Vagina (tissue), 2 donors: ENCODE results near the gene ACTR5. TPM values are rescaled to one million over a fixed set of nuclear protein-coding genes. Genes with fewer than 3 reads are reported as not detected.
A peak's percentile ranks its signal among the peaks of the same experiment; 100 is the strongest.

Source experiments
- DNase-seq, 2 donors: peaks; one replicate each; pipeline ENCODE4 v3.0.0-alpha.2; 2017; ENCODE audit errors: extremely low spot score in 2 of 2
- H3K27ac ChIP-seq: fragments of 200-600 bp; sonication (generic); one replicate; pipeline ENCODE4 v1.5.1; 2019
- H3K27me3 ChIP-seq: fragments of 200-600 bp; sonication (generic); one replicate; pipeline ENCODE4 v1.5.1; 2019
- H3K36me3 ChIP-seq, 2 donors: fragments of 200-600 bp; sonication (generic); one replicate each; pipeline ENCODE4 v1.5.1; 2017 to 2019
- H3K4me1 ChIP-seq: fragments of 200-600 bp; sonication (generic); one replicate; pipeline ENCODE4 v1.5.1; 2019
- H3K4me3 ChIP-seq, 2 donors: fragments of 200-600 bp; sonication (generic); 1 replicate in 1 of 2; 2 replicates in 1 of 2; pipeline ENCODE4 v1.5.1; 2016 to 2019
- H3K9me3 ChIP-seq: fragments of 200-600 bp; sonication (generic); one replicate; pipeline ENCODE4 v1.5.1; 2019
- POLR2A ChIP-seq, 2 donors: fragments of 450-650 bp; IDR thresholded peaks; one replicate each; pipeline ENCODE4 v1.6.1; 2017; ENCODE audit warnings: antibody characterized with exemption in 2 of 2, mild to moderate bottlenecking in 2 of 2, moderate library complexity in 2 of 2
- POLR2AphosphoS5 ChIP-seq, 2 donors: sonication (generic); formaldehyde crosslinking; IDR thresholded peaks; one replicate each; pipeline ENCODE4 v1.9.0; 2017; ENCODE audit warnings: antibody characterized with exemption in 2 of 2, mild to moderate bottlenecking in 2 of 2, low read depth in 1 of 2; ENCODE audit not compliant: insufficient read depth in 1 of 2
- intact Hi-C: fragments of 100-400 bp; cut with DNase I; formaldehyde crosslinking; loops from one replicate; pipeline ENCODE4 v1.15.1; 2023
- total RNA-seq: library from RNA; depleted of rRNA; stranded (reverse); fragments of >200 nt; gene quantifications from one replicate; pipeline ENCODE4 v1.2.3, GENCODE V29; 2016
- TF ChIP-seq, protein P1 (sequence below), 3 experiments: fragments of 450-650 bp in 2 of 3; fragments of 200-600 bp in 1 of 3; sonication (generic) in 1 of 3; IDR thresholded peaks; one replicate each; pipeline ENCODE4 v1.5.1; 2017 to 2019; ENCODE audit warnings: antibody characterized with exemption in 3 of 3, mild to moderate bottlenecking in 2 of 3, moderate library complexity in 2 of 3

The ACTR5 gene
- total RNA-seq, 1 donor from 2014 or later = 18.4 TPM

DNA sequence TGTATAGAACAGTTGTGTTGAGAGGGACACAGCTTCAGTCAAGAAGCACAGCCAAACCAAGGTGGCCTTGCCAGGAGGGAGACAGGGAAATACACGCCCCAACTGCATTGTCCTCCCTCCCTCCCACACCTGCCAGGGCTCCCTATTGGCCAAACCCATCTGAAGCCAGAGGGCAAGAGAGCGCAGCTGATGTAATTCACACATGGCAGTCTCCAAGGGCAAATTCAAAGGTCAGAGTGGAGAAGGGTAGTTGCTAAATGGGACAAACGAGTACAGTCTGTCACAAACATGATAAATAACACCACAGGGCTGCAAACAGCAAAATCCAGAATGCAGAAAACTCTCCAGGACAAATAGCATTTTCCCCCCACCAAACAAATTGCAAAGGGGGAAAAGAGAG lies 34.0 kb downstream of the ACTR5 start:
- Histone ChIP-seq H3K27me3 (no peaks in the 10 kb centered on the region), H3K9me3 (no peaks in the 10 kb centered on the region), H3K4me3 (no peak overlapping the region), H3K27ac (no peak overlapping the region), H3K36me3 (no peaks in the 10 kb centered on the region), H3K4me1 (no peaks in the 10 kb centered on the region)
- DNase-seq = no peak
- TF ChIP-seq POLR2A (IDR thresholded peaks at IDR 0.05) = no peak
- no peak for TF ChIP-seq POLR2AphosphoS5 (IDR thresholded peaks at IDR 0.05; ENCODE audit: insufficient read depth in 1 of 2, low read depth in 1 of 2)
- TF ChIP-seq, protein P1, sequence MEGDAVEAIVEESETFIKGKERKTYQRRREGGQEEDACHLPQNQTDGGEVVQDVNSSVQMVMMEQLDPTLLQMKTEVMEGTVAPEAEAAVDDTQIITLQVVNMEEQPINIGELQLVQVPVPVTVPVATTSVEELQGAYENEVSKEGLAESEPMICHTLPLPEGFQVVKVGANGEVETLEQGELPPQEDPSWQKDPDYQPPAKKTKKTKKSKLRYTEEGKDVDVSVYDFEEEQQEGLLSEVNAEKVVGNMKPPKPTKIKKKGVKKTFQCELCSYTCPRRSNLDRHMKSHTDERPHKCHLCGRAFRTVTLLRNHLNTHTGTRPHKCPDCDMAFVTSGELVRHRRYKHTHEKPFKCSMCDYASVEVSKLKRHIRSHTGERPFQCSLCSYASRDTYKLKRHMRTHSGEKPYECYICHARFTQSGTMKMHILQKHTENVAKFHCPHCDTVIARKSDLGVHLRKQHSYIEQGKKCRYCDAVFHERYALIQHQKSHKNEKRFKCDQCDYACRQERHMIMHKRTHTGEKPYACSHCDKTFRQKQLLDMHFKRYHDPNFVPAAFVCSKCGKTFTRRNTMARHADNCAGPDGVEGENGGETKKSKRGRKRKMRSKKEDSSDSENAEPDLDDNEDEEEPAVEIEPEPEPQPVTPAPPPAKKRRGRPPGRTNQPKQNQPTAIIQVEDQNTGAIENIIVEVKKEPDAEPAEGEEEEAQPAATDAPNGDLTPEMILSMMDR (IDR thresholded peaks at IDR 0.05) = no peak
- intact Hi-C loops = no loop called here

DNA sequence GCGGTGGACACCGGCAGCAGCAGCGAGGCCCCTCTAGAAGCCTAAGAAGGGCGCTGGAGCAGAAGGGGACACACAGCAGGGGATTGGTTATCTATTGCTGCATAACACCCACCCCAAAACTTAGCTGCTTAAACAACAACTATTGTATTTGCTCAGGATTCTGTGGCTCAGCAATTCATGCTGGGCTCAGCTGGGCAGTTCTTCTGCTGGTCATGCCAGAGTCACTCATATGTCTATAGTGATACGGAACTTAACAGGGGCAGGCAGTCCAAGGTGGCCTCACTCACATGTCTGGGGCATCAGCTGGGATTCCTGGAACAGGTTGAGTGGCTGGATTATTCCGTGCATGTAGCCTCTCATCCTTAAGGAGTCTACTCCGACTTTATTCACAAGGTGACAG lies 39.6 kb downstream of the ACTR5 start:
- intact Hi-C loops = no loop called here

DNA sequence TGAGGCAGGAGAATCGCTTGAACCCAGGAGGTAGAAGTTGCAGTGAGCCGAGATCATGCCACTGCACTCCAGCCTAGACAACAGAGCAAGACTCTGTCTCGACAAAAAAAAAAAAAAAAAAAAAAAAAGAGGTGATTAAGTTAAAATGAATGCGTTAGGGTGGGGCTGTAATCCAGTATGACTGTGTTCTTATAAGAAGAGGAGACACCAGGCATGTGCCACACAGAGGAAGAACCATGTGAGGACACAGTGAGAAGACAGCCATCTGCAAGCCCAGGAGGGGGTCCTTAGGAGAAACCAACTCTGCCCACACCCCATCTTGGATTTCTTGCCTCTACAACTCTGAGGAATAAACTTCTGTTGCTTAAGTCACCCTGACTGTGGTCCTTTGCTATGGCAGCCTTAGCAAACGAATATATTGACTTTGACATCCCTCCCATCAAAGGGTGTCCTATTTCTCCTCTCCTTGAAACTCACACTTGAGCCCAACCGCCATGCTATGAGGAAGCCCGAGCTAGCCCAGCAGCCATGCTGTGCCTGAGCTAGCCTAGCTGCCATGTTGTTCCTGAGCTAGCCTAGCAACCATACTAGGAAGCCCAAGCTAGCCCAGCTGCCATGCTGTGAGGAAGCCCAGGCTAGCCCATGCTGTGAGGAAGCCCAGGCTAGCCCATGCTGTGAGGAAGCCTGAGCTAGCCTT lies 41.4 kb downstream of the ACTR5 start:
- H3K27ac ChIP-seq = no peak overlapping the region
- no peak for TF ChIP-seq POLR2A (IDR thresholded peaks at IDR 0.05)
- TF ChIP-seq POLR2AphosphoS5 (IDR thresholded peaks at IDR 0.05; ENCODE audit: insufficient read depth in 1 of 2, low read depth in 1 of 2) = no peak
- TF ChIP-seq, protein P1 (IDR thresholded peaks at IDR 0.05) = no peak
- no peaks in the 10 kb centered on the region for H3K9me3 ChIP-seq

More for the DNA sequence above, 39.6 kb downstream of the ACTR5 start:
- no peaks in the 10 kb centered on the region for H3K27me3 ChIP-seq
- no peak overlapping the region for H3K27ac ChIP-seq
- H3K36me3 ChIP-seq = no peaks in the 10 kb centered on the region
- no peak for DNase-seq
- TF ChIP-seq POLR2AphosphoS5 (IDR thresholded peaks at IDR 0.05; ENCODE audit: insufficient read depth in 1 of 2, low read depth in 1 of 2) = no peak
- no peak for TF ChIP-seq POLR2A (IDR thresholded peaks at IDR 0.05)
- TF ChIP-seq, protein P1 (IDR thresholded peaks at IDR 0.05) = no peak
- no peak overlapping the region for H3K4me3 ChIP-seq
- H3K9me3 ChIP-seq = no peaks in the 10 kb centered on the region
- H3K4me1 ChIP-seq = no peaks in the 10 kb centered on the region

DNA sequence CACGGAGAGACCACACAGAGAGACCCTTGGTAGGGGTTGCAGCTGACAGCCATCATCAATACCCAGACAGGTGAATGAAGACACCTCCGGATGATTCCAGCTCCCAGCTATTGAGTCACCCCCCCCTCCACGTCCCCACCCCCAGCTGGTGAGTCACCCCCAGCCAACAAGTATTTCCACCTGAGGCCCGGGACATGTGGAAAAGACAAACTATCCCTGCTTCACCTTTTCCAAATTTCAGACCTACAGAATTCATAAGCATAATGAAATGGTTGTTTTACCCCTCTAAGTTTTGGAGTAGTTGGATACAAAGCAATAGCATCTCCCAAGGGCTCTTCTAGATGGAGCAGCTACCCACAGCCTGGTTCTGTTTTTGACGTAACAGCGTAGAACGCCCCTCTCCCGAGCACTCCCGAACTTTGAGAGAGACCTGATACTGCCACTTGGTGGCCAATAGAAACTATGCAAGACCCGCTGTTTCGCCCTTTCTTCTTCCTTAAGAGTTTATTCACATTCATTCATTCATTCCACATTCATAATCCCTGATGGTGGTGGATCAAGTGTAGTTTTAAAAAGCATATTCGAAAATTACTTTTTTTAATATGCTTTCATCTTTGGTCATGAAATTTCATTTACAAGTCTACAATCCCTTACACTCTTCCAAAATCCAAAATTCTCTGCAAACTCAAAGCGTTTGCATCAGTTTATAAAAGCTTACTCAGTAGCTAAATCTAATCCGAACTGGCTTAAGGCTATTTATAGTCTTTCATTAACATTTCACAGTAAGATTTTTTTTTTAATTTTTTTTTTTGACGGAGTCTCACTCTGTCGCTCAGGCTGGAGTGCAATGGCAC lies 42.2 kb downstream of the ACTR5 start:
- Histone ChIP-seq H3K27me3 (no peaks in the 10 kb centered on the region), H3K27ac (no peak overlapping the region), H3K9me3 (no peaks in the 10 kb centered on the region), H3K36me3 (no peaks in the 10 kb centered on the region), H3K4me3 (no peak overlapping the region), H3K4me1 (no peaks in the 10 kb centered on the region)
- no peak for TF ChIP-seq POLR2A (IDR thresholded peaks at IDR 0.05)
- TF ChIP-seq, protein P1 (IDR thresholded peaks at IDR 0.05) = peak in 2 of 3 experiments; percentile 13 to 29
- no peak for DNase-seq
- intact Hi-C loops = no loop called here

More for the DNA sequence above, 41.4 kb downstream of the ACTR5 start:
- Histone ChIP-seq H3K4me3 (no peak overlapping the region), H3K4me1 (no peaks in the 10 kb centered on the region), H3K27me3 (no peaks in the 10 kb centered on the region), H3K36me3 (no peaks in the 10 kb centered on the region)
- no peak for DNase-seq
- intact Hi-C loops = no loop called here

DNA sequence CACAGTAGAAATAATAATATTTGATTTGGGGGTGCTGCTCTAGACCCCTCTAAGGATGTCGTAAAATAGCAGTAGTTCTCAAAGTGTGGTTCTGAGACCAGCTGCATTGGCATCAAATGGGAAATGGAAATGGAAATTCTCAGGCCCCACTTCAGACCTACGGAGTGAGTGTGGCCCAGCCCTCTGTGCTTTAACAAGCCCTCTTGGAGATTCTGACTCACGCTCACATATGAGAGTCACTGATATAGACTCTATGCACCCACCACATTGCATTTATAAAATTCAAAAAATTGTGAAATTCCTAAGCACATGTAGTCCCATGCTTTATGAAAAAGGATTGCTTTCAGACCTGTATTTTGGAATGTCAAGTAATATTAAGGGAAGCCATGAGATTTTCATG lies 43.0 kb downstream of the ACTR5 start:
- H3K4me1 ChIP-seq = no peaks in the 10 kb centered on the region
- TF ChIP-seq POLR2A (IDR thresholded peaks at IDR 0.05) (no peak), POLR2AphosphoS5 (IDR thresholded peaks at IDR 0.05; ENCODE audit: insufficient read depth in 1 of 2, low read depth in 1 of 2) (no peak)
- TF ChIP-seq, protein P1 (IDR thresholded peaks at IDR 0.05) = no peak
- intact Hi-C loops = no loop called here
- H3K27me3 ChIP-seq = no peaks in the 10 kb centered on the region
- H3K27ac ChIP-seq = no peak overlapping the region
- DNase-seq = no peak
- no peak overlapping the region for H3K4me3 ChIP-seq
- no peaks in the 10 kb centered on the region for H3K36me3 ChIP-seq
- no peaks in the 10 kb centered on the region for H3K9me3 ChIP-seq
